Epithelial cell of proximal tubule (primary cell): Measurements from ENCODE around the gene FAAP20. TPM values are rescaled to one million over a fixed set of nuclear protein-coding genes. Genes with fewer than 3 reads are reported as not detected.

ENCODE experiments used
- DNase-seq: peaks from one replicate; pipeline ENCODE4 v3.0.0-alpha.2; 2011; ENCODE audit warnings: low read depth
- H3K4me3 ChIP-seq: 2 replicates; pipeline ENCODE4 v1.5.1; 2011; ENCODE audit warnings: low read depth, mild to moderate bottlenecking, low read length
- total RNA-seq: library from RNA; depleted of rRNA; stranded (reverse); fragments of >200 nt; gene quantifications from 2 replicates; pipeline ENCODE4 v1.2.3, GENCODE V29; 2015
- TF ChIP-seq, protein P1 (sequence below): conservative IDR thresholded peaks from 2 replicates; pipeline ENCODE4 v1.5.1; 2012; ENCODE audit warnings: low read depth, mild to moderate bottlenecking, low read length

The FAAP20 gene
- total RNA-seq, 1 donor from 2014 or later = 40.0 TPM

DNA sequence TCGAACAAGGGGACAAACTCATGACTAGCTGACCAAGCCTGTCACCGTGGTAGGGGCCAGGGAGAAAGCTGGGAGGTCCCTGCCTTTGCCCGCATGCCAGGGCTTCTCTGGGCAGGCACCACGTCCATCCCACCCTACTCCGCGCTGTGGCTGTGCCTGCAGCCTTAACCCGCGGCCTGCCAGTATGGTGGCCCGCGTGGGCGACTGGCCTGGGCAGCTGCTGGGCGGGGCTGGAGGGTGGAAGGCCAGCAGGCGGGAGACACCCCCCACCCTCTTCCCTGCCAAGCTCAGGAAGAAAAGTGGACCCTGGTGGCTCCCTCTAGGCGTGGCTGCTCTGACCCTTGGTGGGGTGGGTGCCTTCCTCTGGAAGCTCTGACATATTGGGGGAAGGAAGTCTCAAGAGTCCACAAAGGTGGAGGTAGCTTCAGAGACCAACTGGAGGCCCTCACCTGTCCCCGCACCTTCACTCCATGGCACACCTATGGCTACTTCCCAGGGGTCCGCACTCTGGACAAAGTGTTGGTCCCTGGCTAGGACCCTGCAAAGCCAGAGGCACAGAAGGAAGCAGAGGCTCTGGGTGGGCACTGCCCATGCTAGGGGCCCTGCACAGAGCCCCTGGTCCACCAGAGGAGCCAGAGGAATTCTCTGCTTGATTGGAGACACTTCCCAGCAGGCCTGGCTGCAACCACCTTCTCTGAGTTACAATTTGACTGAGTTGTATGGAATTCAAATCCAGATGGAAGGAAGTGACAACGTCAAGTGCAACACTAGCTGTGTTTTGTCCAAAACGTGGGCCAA is 30.3 kb upstream of the FAAP20 start:
- TF ChIP-seq, protein P1, sequence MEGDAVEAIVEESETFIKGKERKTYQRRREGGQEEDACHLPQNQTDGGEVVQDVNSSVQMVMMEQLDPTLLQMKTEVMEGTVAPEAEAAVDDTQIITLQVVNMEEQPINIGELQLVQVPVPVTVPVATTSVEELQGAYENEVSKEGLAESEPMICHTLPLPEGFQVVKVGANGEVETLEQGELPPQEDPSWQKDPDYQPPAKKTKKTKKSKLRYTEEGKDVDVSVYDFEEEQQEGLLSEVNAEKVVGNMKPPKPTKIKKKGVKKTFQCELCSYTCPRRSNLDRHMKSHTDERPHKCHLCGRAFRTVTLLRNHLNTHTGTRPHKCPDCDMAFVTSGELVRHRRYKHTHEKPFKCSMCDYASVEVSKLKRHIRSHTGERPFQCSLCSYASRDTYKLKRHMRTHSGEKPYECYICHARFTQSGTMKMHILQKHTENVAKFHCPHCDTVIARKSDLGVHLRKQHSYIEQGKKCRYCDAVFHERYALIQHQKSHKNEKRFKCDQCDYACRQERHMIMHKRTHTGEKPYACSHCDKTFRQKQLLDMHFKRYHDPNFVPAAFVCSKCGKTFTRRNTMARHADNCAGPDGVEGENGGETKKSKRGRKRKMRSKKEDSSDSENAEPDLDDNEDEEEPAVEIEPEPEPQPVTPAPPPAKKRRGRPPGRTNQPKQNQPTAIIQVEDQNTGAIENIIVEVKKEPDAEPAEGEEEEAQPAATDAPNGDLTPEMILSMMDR = no peak
- H3K4me3 ChIP-seq = no peak overlapping the region
- no peak for DNase-seq

- DNase-seq = no peak
- TF ChIP-seq, protein P1 = no peak
- no peak overlapping the region for H3K4me3 ChIP-seq
These were observed 29.6 kb upstream of the FAAP20 start for GRCh38 chr1:2224170-2224584.

DNA sequence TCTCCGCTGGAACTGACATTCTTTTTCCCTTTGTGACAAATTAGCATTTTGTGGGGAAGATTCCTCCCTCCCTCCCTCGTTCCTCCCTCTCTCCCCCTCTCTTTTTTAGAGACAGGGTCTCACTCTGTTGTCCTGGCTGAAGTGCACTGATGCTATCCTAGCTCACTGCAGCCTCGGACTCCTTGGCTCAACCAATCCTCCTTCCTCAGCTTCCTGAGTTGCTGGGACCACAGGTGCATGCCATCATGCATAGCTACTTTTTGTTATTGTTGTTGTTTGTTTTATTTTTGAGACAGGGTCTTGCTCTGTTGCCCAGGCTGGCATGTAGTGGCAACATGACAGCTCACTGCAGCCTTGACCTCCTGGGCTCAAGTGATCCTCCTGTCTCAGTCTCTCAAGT is 26.7 kb upstream of the FAAP20 start:
- no peak for DNase-seq
- no peak overlapping the region for H3K4me3 ChIP-seq
- TF ChIP-seq, protein P1 = no peak

DNA sequence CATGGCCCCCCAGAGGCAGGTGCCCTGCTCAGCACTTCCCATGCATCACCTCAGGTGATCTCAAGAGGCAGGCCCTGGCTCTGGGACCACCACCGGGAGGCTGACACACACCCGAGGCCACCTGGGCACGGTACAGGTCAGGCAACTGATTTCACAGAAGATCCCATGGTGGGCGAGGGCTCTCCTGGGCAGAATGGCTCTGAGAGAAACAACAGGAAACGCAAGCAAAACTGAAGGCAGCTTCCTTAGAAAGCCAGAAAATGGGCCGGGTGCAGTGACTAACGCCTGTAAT is 22.1 kb upstream of the FAAP20 start:
- TF ChIP-seq, protein P1 = no peak
- no peak overlapping the region for H3K4me3 ChIP-seq
- DNase-seq = no peak

GRCh38 chr1:2215909-2216766 is 21.6 kb upstream of the FAAP20 start:
- no peak for DNase-seq
- TF ChIP-seq, protein P1 = no peak
- H3K4me3 ChIP-seq = no peak overlapping the region

GRCh38 chr1:2215329-2215728 is 20.8 kb upstream of the FAAP20 start:
- DNase-seq = no peak

More at GRCh38 chr1:2215329-2215728, 20.8 kb upstream of the FAAP20 start:
- no peak overlapping the region for H3K4me3 ChIP-seq
- TF ChIP-seq, protein P1 = no peak
